Testis (tissue), 2 donors: ENCODE data around the gene KRTAP5-7.

ENCODE experiments used
- POLR2A ChIP-seq: fragments of 450-650 bp; IDR thresholded peaks from one replicate; pipeline ENCODE4 v1.6.1; 2017; ENCODE audit warnings: antibody characterized with exemption, mild to moderate bottlenecking, moderate library complexity
- TF ChIP-seq, protein P1 (sequence below), 3 experiments: fragments of 450-650 bp in 2 of 3; fragments of 200-600 bp in 1 of 3; sonication (generic) in 1 of 3; IDR thresholded peaks; one replicate each; pipeline ENCODE4 v1.5.1; 2016 to 2019; ENCODE audit warnings: antibody characterized with exemption in 3 of 3, mild to moderate bottlenecking in 2 of 3, moderate library complexity in 1 of 3

DNA sequence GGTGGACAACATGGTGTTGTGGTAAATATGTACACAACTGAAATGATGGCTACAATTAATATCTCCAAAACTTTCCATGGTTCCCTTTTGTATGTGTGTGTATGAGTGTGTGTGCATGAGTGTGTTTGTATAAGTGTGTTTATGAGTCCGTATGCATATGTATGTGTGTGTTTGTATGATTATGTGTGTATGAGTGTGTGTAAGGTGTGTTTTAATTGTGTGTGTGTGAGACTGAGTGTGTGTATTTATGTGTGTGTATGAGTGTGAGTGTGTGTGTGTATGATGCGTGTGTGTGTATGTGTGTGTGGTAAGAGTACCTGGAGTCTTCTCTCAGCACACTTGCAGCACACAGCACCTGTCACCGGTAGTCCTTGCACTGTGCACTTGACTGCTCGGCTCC is 29.0 kb downstream of the KRTAP5-7 start:
- TF ChIP-seq, protein P1, sequence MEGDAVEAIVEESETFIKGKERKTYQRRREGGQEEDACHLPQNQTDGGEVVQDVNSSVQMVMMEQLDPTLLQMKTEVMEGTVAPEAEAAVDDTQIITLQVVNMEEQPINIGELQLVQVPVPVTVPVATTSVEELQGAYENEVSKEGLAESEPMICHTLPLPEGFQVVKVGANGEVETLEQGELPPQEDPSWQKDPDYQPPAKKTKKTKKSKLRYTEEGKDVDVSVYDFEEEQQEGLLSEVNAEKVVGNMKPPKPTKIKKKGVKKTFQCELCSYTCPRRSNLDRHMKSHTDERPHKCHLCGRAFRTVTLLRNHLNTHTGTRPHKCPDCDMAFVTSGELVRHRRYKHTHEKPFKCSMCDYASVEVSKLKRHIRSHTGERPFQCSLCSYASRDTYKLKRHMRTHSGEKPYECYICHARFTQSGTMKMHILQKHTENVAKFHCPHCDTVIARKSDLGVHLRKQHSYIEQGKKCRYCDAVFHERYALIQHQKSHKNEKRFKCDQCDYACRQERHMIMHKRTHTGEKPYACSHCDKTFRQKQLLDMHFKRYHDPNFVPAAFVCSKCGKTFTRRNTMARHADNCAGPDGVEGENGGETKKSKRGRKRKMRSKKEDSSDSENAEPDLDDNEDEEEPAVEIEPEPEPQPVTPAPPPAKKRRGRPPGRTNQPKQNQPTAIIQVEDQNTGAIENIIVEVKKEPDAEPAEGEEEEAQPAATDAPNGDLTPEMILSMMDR (IDR thresholded peaks at IDR 0.05): no peak
- TF ChIP-seq POLR2A: no peak
